Naive thymus-derived CD4-positive, alpha-beta T cell (primary cell): ENCODE measurements around the gene CLEC4A. TPM values are rescaled to one million over a fixed set of nuclear protein-coding genes. Genes with fewer than 3 reads are reported as not detected.
"Not testable (repeated sequence)": the region's sequence is repeated elsewhere in the genome, so short reads cannot be mapped to it uniquely, and the experiment has no call there.

Experiments used
- ATAC-seq: fragments of 150-1000 bp; cut with Tn5 transposase; 2 replicates; pipeline ENCODE4 v1.10.0; 2021; ENCODE audit warnings: mild to moderate bottlenecking, moderate library complexity
- CTCF ChIA-PET: fragments of 350-600 bp; sonication (Branson Sonifier 250); formaldehyde crosslinking; loops from one replicate; lab custom pipeline; 2021; ENCODE audit warnings: antibody characterized with exemption; lab: Charles Lee
- POLR2A ChIA-PET: fragments of 350-600 bp; sonication (Branson Sonifier 250); formaldehyde crosslinking; loops from one replicate; lab custom pipeline; 2021; ENCODE audit warnings: antibody characterized with exemption, inconsistent platforms; lab: Charles Lee
- DNase-seq, 9 donors: peaks; one replicate each; pipeline versions ENCODE4 v3.0.0 to v3.0.0-alpha.2; 2020 to 2022; ENCODE audit warnings: mixed read lengths in 1 of 9
- H3K27ac ChIP-seq: one replicate; pipeline ENCODE4 v1.7.0; 2013; ENCODE audit warnings: mild to moderate bottlenecking, low read depth, low read length, moderate library complexity
- H3K27me3 ChIP-seq, 2 donors: one replicate each; pipeline ENCODE4 v1.7.0; 2013; ENCODE audit warnings: low read length in 2 of 2, mild to moderate bottlenecking in 2 of 2, moderate library complexity in 2 of 2; ENCODE audit not compliant: control insufficient read depth in 2 of 2, insufficient read depth in 2 of 2
- H3K36me3 ChIP-seq, 3 experiments: 1 replicate in 2 of 3; 2 replicates in 1 of 3; pipeline ENCODE4 v1.7.0; 2013; ENCODE audit warnings: low read length in 3 of 3, mild to moderate bottlenecking in 3 of 3, moderate library complexity in 1 of 3; ENCODE audit not compliant: insufficient read depth in 3 of 3, control insufficient read depth in 2 of 3
- H3K4me1 ChIP-seq, 2 donors: one replicate each; pipeline ENCODE4 v1.7.0; 2013; ENCODE audit warnings: low read length in 2 of 2, mild to moderate bottlenecking in 2 of 2, moderate library complexity in 1 of 2; ENCODE audit not compliant: control insufficient read depth in 2 of 2, insufficient read depth in 2 of 2
- H3K4me3 ChIP-seq: 2 replicates; pipeline ENCODE4 v1.7.0; 2013; ENCODE audit warnings: mild to moderate bottlenecking, low read length
- H3K9me3 ChIP-seq, 3 experiments: 1 replicate in 2 of 3; 2 replicates in 1 of 3; pipeline ENCODE4 v1.7.0; 2013; ENCODE audit warnings: low read length in 3 of 3; ENCODE audit not compliant: control insufficient read depth in 2 of 3
- H3K27ac Mint-ChIP-seq, 9 donors: one replicate each; pipeline ENCODE4 v1.8.0; 2020 to 2022; ENCODE audit warnings: mixed read lengths in 9 of 9, mild to moderate bottlenecking in 8 of 9, moderate library complexity in 5 of 9, inconsistent platforms in 2 of 9
- H3K27me3 Mint-ChIP-seq, 5 donors: one replicate each; pipeline ENCODE4 v1.8.0; 2021 to 2022; ENCODE audit warnings: mixed read lengths in 5 of 5, mild to moderate bottlenecking in 1 of 5
- H3K36me3 Mint-ChIP-seq, 5 donors: one replicate each; pipeline ENCODE4 v1.8.0; 2020 to 2022; ENCODE audit warnings: mixed read lengths in 5 of 5, mild to moderate bottlenecking in 3 of 5, inconsistent platforms in 1 of 5
- H3K4me1 Mint-ChIP-seq, 7 donors: one replicate each; pipeline ENCODE4 v1.8.0; 2020 to 2022; ENCODE audit warnings: mixed read lengths in 7 of 7, mild to moderate bottlenecking in 3 of 7, inconsistent platforms in 1 of 7
- H3K4me3 Mint-ChIP-seq, 10 donors: one replicate each; pipeline ENCODE4 v1.8.0; 2020 to 2022; ENCODE audit warnings: mild to moderate bottlenecking in 10 of 10, mixed read lengths in 10 of 10, moderate library complexity in 6 of 10, inconsistent platforms in 2 of 10
- H3K9me3 Mint-ChIP-seq, 11 donors: one replicate each; pipeline ENCODE4 v1.8.0; 2020 to 2022; ENCODE audit warnings: mixed read lengths in 11 of 11, mild to moderate bottlenecking in 4 of 11, inconsistent platforms in 1 of 11, moderate library complexity in 1 of 11
- intact Hi-C, 2 donors: fragments of 100-400 bp; cut with micrococcal nuclease; formaldehyde crosslinking; loops; one replicate each; pipeline ENCODE4 v1.15.1; 2023
- polyA plus RNA-seq, 2 donors: library from polyadenylated mRNA; unstranded; fragments of 300-500 nt; fragmentation: Illumina TruSeq; gene quantifications; one replicate each; pipeline ENCODE4 v1.2.3, GENCODE V29; 2021
- total RNA-seq, 6 experiments: library from RNA in 5 of 6; stranded (reverse) in 5 of 6; gene quantifications; 1 replicate in 5 of 6; 2 replicates in 1 of 6; pipeline ENCODE4 v1.2.3 and lab custom pipeline; 2021 to 2026

CLEC4A gene
- total and polyA plus RNA-seq, 7 experiments from 2014 or later = 0.30 to 25.8 (median 1.3) TPM

GRCh38 chr12:8156416-8156815 lies 33.0 kb downstream of the CLEC4A start:
- Histone ChIP-seq H3K4me3 (no peak overlapping the region), H3K36me3 (no peaks in the 10 kb centered on the region), H3K27me3 (no peaks in the 10 kb centered on the region), H3K27ac (no peak overlapping the region), H3K4me1 (peaks cover 0 to 27% of the 10 kb centered on the region in 2 donors), H3K9me3 (no peaks in the 10 kb centered on the region)
- Mint-ChIP-seq H3K36me3 (no peaks in the 10 kb centered on the region), H3K27ac (no peak overlapping the region), H3K4me1 (peaks cover 12 to 39% (median 33%) of the 10 kb centered on the region in 7 donors), H3K4me3 (no peak overlapping the region), H3K9me3 (peaks cover 0 to 8% (median 0%) of the 10 kb centered on the region in 11 donors), H3K27me3 (peaks cover 0 to 60% (median 0%) of the 10 kb centered on the region in 5 donors)
- ATAC-seq (peak; percentile 44), DNase-seq (no peak)
- CTCF ChIA-PET = no interaction called here
- intact Hi-C loops = no loop called here
- POLR2A ChIA-PET = no interaction called here

GRCh38 chr12:8156845-8157244 lies 33.4 kb downstream of the CLEC4A start, which contains the start of gene ZNF705A:
TSS of gene ZNF705A (plus strand) at chr12:8157015. CDS start at chr12:8172626, 15,611 bp downstream.
- no peak within 1 kb of the TSS for H3K4me3 ChIP-seq
- Mint-ChIP-seq H3K36me3 (no peaks in the 10 kb centered on the region), H3K9me3 (peaks cover 0 to 6% (median 0%) of the 10 kb centered on the region in 11 donors), H3K4me3 (no peak within 1 kb of the TSS), H3K27ac (no peak within 1 kb of the TSS), H3K4me1 (peaks cover 12 to 38% (median 33%) of the 10 kb centered on the region in 7 donors), H3K27me3 (peaks cover 0 to 56% (median 0%) of the 10 kb centered on the region in 5 donors)
- no peak within 1 kb of the TSS for H3K27ac ChIP-seq
- ChIA-PET POLR2A (no interaction called here), CTCF (no interaction called here)
- peaks cover 0 to 27% of the 10 kb centered on the region in 2 donors for H3K4me1 ChIP-seq
- DNase-seq (no peak), ATAC-seq (peak; percentile 61)
- no peaks in the 10 kb centered on the region for H3K36me3 ChIP-seq
- intact Hi-C loops = no loop called here
- no peaks in the 10 kb centered on the region for H3K27me3 ChIP-seq
- H3K9me3 ChIP-seq = no peaks in the 10 kb centered on the region

DNA sequence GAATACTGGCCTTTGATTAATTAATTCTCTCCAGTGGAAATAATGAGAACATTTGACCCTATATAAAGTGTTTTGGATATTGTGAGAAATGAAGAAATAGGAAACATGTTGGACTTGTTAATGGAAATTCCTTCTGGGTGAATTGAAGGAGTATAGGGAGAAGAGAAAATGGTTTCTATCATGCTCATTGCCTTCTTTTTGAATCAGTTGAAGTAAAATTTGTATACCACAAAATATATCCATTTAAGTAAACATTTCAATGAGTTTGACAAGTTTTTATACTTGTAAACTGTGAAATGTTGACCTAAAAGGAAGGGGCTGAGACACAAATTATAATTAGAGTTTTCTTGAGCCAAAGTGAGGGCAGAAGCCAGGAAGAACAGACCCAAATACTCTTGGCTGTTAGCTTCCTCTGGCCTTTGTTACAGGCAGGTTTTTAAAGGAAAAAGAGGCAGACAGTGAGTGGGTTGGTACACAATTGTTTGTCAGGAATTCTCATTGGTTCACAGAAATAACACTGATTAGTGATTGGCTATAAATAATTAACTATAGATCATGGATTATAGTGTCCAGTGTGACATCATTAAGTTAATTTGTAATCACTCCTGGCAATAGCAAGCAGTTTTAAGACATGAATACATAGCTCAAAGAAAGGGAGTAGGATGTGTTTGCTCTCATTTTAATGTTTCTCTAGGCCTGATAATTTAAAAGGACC lies 34.2 kb downstream of the CLEC4A start:
- Histone ChIP-seq H3K27ac (no peak overlapping the region), H3K27me3 (no peaks in the 10 kb centered on the region), H3K36me3 (no peaks in the 10 kb centered on the region), H3K9me3 (no peaks in the 10 kb centered on the region), H3K4me3 (no peak overlapping the region), H3K4me1 (peaks cover 0 to 27% of the 10 kb centered on the region in 2 donors)
- no peaks in the 10 kb centered on the region for H3K36me3 Mint-ChIP-seq
- peaks cover 0 to 49% (median 0%) of the 10 kb centered on the region in 5 donors for H3K27me3 Mint-ChIP-seq
- peaks cover 12 to 32% (median 28%) of the 10 kb centered on the region in 7 donors for H3K4me1 Mint-ChIP-seq
- H3K27ac Mint-ChIP-seq = no peak overlapping the region
- ChIA-PET CTCF (no interaction called here), POLR2A (no interaction called here)
- intact Hi-C loops = no loop called here
- no peak for ATAC-seq
- peaks cover 0 to 4% (median 0%) of the 10 kb centered on the region in 11 donors for H3K9me3 Mint-ChIP-seq
- no peak for DNase-seq
- H3K4me3 Mint-ChIP-seq = no peak overlapping the region

GRCh38 chr12:8172911-8173310 lies 49.5 kb downstream of the CLEC4A start:
- peaks cover 0 to 30% (median 0%) of the 10 kb centered on the region in 5 donors for H3K27me3 Mint-ChIP-seq
- H3K27ac ChIP-seq, H3K36me3 ChIP-seq, H3K27ac Mint-ChIP-seq, H3K4me1 ChIP-seq, H3K4me1 Mint-ChIP-seq, H3K4me3 ChIP-seq, H3K4me3 Mint-ChIP-seq, H3K36me3 Mint-ChIP-seq, POLR2A ChIA-PET, H3K9me3 ChIP-seq, H3K9me3 Mint-ChIP-seq, intact Hi-C loops, CTCF ChIA-PET, DNase-seq, H3K27me3 ChIP-seq, ATAC-seq: not testable (repeated sequence)

DNA sequence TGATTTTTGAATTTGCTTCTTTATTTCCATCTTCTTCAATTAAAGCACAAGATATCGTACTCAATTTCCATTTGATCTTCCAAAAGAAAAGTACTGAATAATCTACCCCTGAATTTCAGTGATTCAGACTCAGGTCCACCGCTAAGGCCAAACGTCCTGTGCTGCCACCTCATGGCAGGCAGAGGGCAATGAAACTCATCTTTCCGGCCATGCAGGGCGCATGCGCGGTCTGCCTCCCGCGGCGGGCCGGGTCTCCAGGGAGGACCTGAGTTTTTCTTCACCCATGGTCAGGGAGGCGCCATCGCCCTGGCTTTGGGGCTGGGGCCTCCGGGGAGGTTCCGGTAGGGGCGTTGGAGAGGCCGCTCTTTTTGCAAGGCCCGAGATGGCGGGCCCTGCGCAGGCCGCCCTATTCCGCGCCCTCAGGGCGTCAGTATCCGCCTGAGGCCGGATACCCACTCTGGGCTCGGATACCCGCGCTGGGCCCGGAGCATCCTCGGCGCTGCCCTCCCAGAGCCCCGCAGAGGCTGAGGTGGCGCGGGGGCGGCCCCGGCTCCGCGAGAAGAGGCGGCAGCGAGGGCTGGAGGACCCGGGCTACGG lies 56.7 kb downstream of the CLEC4A start:
- H3K27ac Mint-ChIP-seq = peak overlapping the region; percentile 74 to 91 (median 86)
- H3K9me3 ChIP-seq, H3K27me3 ChIP-seq, H3K9me3 Mint-ChIP-seq, H3K36me3 Mint-ChIP-seq, H3K36me3 ChIP-seq, H3K27me3 Mint-ChIP-seq, H3K4me1 ChIP-seq: not testable (repeated sequence)
- peak overlapping the region; percentile 65 for H3K4me3 ChIP-seq
- DNase-seq (peak; percentile 70 to 91 (median 86)), ATAC-seq (peak; percentile 81)
- ChIA-PET POLR2A (interaction anchor here (0.7 to 0.8 kb wide), 2 partner anchors 70 to 98 kb away, joined by 3 to 4 read pairs; partner anchors contain the start of gene NECAP1), CTCF (interaction anchor here (1.0 kb wide), 1 partner anchor 71 kb away, joined by 7 read pairs; no protein-coding TSS in a partner anchor)
- peaks cover 2 to 19% (median 17%) of the 10 kb centered on the region in 7 donors for H3K4me1 Mint-ChIP-seq
- intact Hi-C loops = loop anchor here (1.0 to 2.0 kb wide), 4 partner anchors 63 to 71 kb away; no protein-coding TSS in a partner anchor
- H3K27ac ChIP-seq = peak overlapping the region; percentile 74
- peak overlapping the region; percentile 65 to 88 (median 86) for H3K4me3 Mint-ChIP-seq

DNA sequence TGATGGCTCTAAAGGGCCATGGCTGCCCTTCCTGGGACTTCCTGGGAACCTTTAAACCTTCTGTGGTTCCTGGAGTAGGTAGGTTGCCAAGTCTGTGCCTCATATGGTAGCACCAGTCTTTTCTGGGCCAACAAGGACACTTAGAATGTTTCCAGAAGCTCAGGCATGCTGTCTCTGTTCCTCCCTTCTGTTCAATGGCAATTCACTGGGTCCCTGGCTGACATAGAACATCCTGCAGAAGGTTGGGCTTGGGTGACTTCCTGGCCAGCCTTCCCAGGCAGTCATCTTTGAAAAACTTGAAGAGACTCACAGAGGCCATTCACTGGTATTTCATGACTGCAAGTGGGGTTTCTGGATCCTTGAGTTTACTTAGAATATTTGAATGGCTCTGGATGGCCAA lies 57.9 kb downstream of the CLEC4A start:
- H3K36me3 ChIP-seq, H3K27me3 ChIP-seq, DNase-seq, ATAC-seq, H3K27ac ChIP-seq, H3K9me3 Mint-ChIP-seq, H3K9me3 ChIP-seq, H3K4me3 ChIP-seq, POLR2A ChIA-PET, H3K36me3 Mint-ChIP-seq, H3K27me3 Mint-ChIP-seq, H3K4me1 ChIP-seq: not testable (repeated sequence)
- H3K4me1 Mint-ChIP-seq = peaks cover 2 to 19% (median 17%) of the 10 kb centered on the region in 7 donors
- H3K4me3 Mint-ChIP-seq = peak overlapping the region; percentile 24 to 82 (median 74)
- intact Hi-C loops = loop anchor here (2.0 kb wide), 2 partner anchors 62 to 72 kb away; no protein-coding TSS in a partner anchor
- CTCF ChIA-PET = interaction anchor here (0.7 to 1.0 kb wide), 2 partner anchors 31 to 51 kb away, joined by 3 read pairs; no protein-coding TSS in a partner anchor
- H3K27ac Mint-ChIP-seq = peak overlapping the region in 7 of 9 donors; percentile 25 to 84 (median 65)
